Activated CD4-positive, CD25-positive, alpha-beta regulatory T cell treated with anti-CD3 and anti-CD28 coated beads, Interleukin-2, amount 50 U/mL, for 72 hours (primary cell): Measurements from ENCODE around the gene MPP2.
"Not testable (repeated sequence)": the region's sequence is repeated elsewhere in the genome, so short reads cannot be mapped to it uniquely, and the experiment has no call there.

Source experiments
- DNase-seq: peaks from one replicate; pipeline ENCODE4 v3.0.0; 2021

MPP2 gene, protein sequence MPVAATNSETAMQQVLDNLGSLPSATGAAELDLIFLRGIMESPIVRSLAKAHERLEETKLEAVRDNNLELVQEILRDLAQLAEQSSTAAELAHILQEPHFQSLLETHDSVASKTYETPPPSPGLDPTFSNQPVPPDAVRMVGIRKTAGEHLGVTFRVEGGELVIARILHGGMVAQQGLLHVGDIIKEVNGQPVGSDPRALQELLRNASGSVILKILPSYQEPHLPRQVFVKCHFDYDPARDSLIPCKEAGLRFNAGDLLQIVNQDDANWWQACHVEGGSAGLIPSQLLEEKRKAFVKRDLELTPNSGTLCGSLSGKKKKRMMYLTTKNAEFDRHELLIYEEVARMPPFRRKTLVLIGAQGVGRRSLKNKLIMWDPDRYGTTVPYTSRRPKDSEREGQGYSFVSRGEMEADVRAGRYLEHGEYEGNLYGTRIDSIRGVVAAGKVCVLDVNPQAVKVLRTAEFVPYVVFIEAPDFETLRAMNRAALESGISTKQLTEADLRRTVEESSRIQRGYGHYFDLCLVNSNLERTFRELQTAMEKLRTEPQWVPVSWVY

DNA sequence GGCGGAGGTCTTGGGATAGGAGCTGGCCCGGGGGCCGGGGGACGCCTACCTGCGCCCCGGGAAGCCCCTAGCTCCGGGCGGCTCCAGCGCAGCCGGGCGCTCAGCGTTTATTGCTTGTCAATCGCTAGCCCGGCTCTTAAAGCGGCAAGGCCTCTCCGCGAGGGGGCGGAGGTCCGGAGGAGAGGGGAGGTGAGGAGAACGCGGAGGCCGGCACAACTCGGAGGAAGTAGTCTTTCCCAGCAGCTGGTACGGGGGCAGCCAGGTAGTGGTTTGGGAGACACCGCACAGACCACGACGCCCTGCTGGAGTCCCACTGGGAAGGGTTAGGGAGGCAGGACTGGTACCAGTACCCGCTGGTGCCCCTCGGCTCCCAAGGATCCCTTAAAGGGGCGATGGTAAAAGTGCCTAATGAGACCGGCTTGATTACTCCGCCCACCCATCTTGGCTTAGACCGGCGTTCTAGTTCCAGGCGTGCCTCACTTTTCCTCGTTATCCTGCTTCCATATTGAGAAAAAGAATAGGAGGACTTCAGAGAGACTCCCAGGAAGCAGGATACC lies at the start of gene MPP2:
MPP2 (minus strand) TSS at position 112 of the 557 bp plus-strand sequence. CDS start 3,076 bp downstream, outside the sequence.
- peak; percentile 51 for DNase-seq

DNA sequence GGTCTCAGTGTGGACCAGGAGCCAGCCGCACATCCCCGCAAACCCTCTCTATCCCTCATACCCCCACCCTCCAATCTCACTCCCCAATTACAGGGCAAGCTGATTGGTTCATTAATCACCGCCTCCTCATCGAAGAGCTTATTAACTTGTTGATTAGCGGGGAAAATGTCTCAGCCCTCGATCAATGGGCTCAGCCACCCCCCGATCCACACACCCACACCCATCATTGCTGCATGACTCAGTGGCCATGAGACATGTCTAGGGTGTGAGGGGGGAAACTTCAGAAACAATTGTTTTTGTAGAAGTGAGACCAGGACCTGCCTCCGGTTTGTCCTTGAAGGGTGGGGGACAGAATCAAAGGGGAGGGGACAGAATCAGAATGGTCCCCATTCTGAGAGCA lies 48.9 kb upstream of the MPP2 start:
- DNase-seq, result no peak

DNA sequence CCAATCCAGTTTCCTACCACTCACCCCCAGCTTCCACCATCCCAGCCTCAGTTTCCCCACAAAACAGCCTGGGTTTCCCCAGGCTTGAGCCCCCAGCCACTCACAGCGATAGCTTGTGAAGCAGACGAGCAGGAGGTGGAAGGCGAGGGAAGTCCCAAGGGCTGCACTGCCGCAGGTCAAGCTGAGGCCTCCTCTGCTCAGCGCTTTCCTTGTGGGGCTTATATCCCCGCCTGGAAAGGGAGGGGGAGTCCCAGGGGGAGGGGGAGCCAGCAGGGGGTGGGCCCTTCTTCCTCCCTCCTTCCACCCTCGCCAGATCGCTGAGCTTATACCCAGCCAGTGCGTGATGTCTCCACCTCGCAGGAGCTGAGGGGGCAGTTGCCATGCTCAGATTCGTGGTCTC lies 46.4 kb upstream of the MPP2 start, which contains the start of gene PYY:
PYY (minus strand) TSS at position 195 of the 400 bp plus-strand sequence. CDS start 457 bp downstream, outside the sequence.
- DNase-seq, result no peak

DNA sequence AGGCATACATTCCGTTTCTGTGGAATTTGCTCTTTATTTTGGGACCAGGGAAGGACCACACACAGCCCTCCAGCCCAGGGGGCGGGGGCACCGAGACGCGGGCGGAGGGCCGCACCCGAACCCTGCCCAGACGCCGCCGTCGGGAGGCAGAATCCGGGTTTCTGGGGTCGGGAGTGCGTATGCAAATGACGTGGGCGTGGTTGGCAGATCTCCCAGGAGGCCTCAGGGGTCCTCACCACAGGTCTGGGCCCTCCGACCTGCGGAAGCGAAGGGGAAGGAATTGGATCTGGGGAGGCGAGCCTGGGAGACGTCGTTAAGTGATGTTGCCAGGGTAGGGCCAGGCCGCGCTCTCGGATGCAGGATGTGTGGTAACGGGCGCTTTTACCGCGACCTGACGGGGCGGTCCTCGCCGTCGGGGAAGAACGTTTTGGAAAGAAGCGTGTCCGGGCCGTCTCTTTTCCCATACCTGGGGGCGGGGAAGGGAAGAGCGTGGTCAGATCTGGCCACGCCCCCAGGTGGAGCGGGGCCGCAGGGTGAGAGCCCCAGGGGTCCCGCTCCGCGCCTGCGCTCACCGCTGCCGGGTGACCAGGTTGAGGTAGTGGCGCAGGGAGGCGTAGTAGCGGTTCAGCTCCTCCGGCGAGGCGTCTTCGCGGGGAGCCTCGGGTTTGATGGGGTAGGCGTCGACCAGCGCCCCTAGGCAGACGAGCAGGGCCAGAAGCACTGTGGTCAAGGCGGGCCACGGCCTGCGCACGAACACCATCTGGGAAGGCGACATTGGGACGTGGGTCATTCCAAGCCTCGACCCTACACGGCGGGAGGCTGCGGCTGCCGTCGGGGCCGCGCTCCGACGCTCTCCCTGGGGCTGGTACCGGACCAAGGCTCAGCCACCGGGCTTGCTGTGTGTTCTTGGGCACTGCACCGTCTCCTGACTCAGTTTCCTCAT lies 45.7 kb upstream of the MPP2 start:
- no peak for DNase-seq

DNA sequence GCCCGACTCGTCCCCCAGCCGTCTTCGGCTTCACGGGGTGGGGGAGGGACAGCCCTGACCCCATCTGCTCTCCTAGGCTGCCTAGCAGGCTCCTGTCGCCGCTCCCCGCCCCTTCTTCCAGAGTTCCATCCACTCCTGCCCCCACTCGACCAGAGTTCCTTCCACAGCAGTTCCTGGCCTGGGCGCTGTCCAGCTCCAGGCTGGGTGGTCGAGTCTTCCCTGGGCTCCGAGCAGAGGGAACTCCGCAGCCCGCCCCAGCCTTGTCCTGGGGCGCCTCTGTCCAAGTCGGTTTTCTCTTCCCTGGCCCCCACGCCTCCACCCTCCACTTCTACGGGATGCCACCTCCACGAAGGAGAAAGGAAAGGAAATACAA lies 45.0 kb upstream of the MPP2 start:
- DNase-seq, result no peak

DNA sequence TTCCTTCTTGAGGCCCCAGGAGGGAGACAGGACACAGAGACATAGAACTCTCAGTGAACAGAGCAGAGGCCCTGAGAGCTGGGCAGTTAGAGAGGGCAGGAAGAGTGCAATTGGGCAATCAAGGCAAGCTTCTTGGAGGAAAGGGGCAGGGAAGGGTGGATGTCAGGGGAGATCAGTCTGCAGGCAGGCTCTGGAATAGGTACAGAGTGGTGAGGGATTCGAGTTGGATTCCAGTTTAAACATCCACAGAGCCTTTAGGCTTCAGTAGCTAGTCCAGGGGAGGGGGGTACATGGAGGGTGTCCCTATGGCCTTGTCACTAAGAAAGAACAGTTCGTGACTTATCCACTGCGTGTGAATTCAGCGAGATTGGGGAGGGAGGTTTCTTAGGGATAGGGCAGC lies 44.4 kb upstream of the MPP2 start:
- no peak for DNase-seq

DNA sequence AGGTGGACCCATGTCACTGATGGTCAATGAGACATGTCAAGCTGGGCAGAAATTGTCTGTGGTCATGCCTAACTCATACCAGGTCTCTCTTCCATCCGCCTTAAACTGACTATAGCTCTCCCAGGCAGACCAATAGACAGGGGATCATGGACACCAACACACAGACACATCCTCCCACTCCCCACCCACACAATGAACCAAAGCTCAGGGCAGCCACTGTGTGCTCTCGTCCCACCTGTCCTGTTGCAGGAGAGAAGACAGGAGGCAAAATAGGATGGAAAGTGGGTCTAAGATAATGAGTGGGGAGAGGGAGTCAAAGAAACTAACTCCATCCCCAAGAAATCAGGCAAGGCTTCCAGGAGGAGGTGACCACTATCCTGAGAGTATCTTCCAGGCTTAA lies 43.2 kb upstream of the MPP2 start:
- no peak for DNase-seq

DNA sequence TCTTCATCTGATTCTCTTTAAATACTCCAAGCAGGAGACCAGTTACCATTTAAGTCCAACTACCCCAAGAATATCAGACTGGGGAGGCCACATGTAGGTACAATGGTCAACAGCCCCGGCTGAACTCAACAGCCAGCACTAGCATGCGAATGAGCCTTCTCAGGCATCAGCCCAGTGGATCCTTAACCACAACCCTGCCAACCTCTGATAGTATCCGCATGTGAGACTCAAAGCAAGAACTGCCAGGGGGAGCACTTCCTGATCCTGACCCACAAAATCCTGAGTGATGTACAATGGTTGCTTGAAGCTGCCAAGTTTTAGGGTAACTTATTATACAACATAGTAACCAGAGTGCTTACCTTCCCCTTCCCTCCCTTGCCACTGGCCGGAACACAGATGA lies 42.4 kb upstream of the MPP2 start:
- no peak for DNase-seq

DNA sequence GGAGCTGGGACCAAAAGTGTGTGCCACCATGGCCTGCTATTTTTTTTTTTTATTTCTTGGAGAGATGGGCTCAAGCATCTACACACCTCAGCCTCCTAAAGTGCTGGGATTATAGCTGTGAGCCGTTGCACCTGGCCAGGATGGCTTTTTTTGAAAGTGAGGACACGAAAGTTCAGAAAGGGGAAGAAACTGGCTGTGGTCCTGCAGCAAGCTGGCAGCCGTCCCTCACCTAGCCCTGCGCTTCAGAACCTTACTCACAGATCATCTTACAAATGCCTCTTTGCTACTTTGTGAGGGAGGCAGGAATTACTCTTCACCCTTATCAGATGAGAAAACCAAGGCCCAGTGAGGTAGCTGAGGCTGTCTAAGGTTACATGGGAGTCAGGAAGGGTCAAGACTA lies 39.4 kb upstream of the MPP2 start:
- DNase-seq, result no peak

DNA sequence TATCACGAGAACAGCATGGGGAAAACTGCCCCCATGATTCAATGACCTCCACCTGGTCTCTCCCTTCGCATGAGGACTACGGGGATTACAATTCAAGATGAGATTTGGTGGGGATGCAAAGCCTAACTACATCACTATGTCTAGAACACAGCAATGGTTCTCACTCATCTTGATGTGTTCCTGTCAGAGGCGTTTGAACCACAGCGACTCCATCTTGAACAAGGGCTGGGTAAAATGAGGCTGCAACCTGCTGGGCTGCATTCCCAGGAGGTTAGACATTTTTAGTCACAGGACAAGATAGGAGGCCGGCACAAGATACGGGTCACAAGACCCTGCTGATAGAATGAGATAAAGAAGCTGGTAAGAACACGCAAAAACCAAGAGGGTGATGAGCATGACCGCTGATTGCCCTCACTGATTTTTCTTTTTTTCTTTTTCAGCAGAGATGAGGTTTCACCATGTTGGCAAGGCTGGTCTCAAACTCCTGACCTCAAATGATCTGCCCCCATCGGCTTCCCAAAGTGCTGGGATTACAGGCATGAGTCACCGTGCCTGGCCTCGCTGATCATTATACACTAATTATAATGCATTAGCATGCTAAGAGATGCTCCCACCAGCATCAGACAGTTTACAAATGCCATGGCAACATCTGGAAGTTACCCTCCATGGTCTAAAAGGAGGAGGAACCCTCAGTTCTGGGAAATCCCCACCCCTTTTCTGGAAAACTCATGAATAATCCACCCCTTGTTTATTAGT lies 37.9 kb upstream of the MPP2 start:
- DNase-seq, result no peak

DNA sequence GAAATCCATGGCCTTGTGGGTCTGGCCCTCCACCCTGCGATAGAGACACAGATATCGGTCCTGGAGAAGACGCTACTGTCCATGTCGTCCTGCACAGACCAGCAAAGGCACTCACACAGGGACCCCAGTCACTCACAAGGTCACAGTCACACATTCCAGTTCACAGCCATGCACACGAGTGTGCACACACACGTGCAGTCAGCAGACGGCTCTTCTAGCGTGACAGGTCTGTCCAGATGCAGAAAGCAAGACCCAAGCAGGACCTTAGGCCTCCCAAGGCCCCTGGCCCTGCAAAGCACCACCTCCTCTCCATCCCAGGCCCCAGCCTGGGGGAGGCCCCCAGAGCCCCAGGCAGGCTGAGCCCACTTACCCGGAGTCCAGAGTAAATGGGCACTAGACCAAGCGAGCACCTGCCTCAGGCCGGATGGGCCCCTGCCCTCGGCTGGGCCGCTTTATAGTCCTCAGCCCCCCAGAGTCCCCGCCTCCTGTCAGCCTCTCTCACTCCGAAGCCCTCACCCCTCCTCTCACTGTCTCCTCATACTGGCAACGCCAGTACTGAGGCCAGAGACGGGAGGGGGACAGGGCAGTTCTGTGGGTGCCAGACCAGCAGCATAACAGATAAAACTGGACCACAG lies 34.8 kb upstream of the MPP2 start, which contains the start of gene PPY:
PPY (minus strand) TSS at position 426 of the 635 bp plus-strand sequence. CDS start 822 bp downstream, outside the sequence.
- DNase-seq, result no peak

DNA sequence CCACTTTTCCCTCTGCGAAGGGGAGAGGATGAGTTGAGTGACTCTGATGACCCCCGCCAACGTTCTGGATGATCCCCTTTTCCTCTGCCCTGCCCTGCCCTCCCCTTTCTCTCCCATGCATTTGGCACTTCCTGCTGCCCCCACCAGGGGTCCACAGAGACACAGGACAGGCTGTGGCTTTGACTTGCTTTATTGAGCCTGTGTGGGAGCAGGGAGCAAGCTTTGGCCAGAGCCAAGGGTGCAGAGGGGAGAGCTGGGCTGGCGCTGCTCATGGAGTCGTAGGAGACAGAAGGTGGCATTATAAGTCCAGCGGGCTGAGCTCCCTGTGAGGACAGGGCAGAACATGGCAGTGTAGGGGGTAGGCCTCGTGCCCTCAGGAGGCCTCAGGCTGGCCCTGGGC lies 33.3 kb upstream of the MPP2 start:
- no peak for DNase-seq

DNA sequence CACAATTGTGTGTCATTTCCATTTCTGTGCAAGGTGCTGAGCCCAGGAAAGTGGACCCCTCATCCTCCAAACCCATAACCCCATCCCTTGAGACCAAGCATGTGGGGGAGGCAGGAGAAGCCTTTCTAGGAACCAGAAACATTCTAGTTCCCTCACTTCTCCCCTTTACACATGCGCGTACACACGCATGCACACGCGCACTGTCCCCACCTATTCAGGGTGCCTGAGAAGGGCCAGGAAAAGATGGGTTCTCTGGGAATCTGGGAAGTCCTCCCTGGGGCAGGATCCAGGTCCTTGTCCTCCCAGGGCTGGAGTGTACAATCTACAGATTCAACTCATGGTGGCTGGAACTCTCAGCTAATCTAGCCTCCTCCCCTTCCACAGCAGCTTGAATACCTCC lies 32.5 kb upstream of the MPP2 start:
- no peak for DNase-seq

DNA sequence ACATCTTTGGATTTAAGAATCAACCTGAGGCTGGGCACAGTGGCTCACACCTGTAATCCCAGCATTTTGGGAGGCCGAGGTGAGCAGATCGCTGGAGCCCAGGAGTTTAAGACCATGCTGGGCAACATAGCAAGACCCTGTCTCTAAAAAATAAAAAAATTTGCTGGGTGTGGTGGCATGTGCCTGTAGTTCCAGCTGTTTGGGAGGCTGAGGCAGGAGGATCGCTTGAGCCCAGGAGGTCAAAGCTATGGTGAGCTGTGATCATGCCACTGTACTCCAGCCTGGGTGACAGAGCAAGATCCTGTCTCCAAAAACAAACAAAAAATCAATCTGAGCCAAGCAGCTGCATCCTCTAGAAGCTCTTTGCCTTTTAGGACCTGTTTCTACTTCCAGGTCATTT lies 32.1 kb upstream of the MPP2 start:
- not testable (repeated sequence) for DNase-seq

DNA sequence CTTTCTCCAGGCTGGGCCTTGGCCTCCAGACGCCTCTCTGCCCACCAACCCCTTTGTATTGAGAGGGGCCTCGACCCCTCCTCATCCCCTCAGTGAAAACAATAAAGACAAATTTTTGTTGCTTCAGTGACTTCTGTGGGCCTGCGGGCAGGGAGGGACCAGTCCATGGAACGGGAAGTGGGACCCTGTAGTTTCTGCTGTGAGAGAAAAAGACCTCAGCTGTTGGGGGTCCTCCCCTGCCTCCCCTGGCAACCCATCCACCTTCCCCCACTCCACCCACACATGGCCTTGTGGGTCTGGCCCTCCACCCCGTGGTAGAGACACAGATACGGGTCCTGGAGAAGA lies 31.5 kb upstream of the MPP2 start:
- no peak for DNase-seq

DNA sequence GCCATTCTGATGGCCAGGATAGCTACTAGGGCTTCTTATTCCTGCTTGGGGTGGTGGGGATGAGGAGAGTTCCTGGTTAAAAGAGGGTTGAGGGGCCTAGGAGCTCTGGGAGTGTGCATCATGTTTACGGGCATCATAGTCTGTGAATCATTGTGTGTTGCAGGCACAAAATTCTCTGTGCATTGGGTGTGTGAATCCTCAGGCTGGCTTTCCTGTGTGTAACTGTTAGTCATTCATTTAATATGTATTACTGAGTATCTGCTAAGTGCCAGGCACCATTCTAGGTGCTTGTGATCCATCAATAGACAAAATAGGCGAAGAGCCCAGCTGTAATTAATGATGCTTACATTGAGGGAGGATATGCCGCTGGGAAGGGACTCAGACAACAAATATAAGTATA lies 29.1 kb upstream of the MPP2 start:
- no peak for DNase-seq

DNA sequence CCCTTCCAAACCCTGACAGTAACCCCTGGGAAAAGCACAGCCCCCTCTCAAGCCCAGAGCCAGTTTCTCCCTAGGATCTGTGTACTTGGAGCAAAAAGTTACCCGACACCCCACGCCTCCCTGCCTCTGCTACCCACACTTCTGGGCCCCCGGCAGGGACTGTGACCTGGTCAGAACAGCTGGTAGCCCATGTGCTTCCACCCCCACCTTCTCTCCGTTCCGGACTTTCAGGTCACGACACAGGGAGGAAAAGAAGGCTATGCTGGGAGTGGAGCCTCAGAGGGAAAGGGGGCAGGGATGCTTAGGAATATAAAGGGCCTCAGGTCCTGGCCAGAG lies 28.6 kb upstream of the MPP2 start:
- DNase-seq, result no peak

DNA sequence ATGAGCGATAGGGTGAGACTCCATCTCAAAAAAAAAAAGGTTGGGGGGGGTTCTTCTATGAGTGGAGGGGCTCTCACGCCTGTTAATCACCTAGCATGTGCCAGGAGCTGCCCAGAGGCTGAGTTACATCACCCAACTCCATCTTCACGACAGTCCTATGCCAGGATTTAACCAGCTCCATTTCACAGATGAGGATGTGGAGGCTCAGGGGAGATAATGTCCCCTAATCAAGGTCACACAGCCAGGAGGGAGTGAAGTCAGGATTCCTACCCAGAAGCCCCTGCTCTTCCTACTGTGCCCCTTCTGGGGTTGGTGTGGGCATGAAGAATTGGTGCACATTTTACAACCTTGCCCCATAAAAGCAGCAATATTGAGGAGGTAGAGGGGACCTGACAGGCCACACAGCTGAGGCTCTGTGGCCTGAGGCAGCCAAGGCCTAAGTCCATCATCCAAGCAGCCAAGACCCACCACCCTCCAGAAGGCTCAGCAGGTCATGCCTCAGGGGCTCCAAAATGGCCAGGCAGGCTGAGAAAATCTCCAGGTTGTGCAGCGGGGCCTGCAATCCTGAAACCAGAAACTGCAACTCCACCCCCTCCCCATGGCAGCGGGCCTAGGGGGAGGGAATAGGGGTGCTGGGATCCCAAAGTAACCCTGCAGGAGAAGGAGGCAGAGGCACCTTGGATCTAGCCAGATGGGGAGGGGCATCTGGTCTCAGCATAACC lies 28.0 kb upstream of the MPP2 start:
- no peak for DNase-seq

DNA sequence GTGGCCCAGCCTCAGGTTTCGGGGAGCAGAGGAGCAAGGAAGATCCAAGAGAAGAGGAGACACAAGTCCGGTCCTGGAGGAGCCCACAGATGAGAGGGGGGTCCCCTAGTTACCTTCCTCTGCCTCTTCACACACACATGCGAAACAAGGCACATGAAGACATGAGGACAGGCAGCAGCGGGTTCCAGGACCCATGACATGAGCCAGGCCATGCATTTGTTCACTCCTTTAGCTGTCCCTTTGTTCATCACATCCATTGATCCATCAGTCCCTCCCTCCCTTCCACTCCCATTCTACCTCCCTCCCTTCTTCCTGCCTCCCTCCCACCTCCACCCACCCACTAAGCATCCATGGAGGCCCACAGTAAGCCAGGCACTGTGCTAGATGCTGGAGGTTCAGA lies 25.6 kb upstream of the MPP2 start:
- no peak for DNase-seq

DNA sequence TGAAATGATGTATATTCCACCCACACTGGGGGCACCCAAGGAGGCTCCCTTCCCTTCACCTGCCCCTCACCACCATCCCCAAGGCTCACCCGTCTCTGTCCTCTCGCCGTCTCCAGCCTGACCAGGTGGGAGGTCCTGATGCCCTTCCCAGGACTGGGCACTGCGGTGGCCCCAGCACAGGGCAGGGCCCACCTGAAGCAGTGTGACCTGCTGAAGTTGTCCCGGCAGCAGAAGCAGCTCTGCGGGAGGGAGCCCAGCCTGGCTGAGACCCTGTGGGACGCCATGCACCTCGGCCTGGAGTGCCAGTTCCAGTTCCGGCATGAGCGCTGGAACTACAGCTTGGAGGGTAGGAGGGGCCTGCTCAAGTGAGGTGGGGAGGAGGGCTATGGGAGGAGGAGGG lies 25.0 kb upstream of the MPP2 start:
- DNase-seq, result no peak

DNA sequence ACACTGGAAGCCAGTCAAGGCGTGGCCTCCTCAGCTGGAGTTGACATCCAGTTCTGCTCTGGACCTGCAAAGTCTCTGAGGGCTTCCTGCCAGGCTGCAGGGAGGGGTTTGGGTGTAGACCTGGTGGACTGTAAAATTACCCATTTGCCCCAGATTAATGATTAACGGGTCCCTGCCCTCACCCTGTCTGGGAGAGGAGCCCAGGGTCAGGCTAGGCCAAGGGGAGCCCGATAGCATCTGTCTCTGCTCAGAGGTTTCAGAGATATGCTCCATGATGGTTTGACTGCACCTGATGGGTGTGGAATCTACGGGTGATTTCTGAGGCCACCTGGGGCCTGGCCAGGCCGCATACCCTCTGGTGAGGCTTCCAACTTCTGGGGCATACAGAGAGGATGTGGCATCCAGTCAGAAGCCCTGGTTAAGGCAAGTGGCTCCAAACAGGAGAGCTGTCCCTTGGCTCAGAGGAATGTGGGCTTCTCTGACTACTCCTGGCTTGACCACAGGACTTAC lies 23.8 kb upstream of the MPP2 start:
- no peak for DNase-seq
